ENCODE measurements around the gene LAMTOR1. TPM values are rescaled to one million over a fixed set of nuclear protein-coding genes. Genes with fewer than 3 reads are reported as not detected.

Gene LAMTOR1
- total RNA-seq, 1 experiment from 2014 or later = 110 TPM

DNA sequence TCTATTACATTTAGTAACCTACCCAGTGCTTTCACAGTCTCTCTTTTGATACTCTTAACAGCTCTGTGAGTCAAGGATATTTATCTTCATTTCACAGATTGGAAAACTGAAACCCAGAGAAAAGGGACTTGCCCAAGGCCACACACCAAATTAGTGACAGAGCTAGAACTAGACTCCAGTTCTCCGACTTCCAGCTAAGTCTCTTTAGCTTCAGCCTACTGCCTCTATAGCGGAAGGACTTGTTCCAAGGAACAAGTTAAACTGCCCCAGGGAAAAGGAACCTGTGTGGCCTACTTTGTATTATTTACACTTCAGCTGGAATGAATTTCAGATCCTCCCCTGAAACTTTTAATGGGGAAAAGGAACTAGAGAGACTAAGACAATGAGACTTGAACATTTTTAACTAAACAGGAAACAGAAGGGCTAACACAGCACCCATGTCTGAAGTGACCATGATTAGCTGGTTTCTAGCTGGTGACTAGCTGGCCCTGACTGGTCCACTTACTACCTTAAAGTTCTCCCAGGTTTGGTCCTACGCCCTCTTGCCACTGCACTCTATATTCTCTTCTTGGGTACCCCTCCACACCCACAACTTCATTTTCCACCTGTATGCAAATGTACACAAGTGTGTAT is 21.2 kb downstream of the LAMTOR1 start:
- DNase-seq (ENCODE audit: low spot score) = no peak

DNA sequence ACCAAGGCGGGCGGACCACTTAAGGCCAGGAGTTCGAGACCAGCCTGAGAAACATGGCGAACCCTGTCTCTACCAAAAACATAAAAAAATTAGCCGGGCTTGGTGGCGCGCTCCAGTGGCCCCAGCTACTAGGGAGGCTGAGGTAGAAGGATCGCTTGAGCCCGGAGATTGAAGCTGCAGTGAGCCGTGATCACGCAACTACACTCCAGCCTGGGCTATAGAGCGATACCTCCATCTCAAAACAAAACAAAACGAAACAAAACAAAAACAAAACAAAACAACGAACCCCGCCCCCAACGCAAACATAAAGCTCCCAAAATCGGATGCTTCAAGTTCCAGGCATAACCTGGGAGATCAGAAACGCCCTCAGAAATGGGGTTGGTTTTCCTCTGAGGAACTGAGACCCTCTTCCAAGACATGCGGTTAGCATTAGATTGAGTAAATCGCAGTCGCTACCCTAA is 21.9 kb downstream of the LAMTOR1 start:
- DNase-seq (ENCODE audit: low spot score) = no peak

DNA sequence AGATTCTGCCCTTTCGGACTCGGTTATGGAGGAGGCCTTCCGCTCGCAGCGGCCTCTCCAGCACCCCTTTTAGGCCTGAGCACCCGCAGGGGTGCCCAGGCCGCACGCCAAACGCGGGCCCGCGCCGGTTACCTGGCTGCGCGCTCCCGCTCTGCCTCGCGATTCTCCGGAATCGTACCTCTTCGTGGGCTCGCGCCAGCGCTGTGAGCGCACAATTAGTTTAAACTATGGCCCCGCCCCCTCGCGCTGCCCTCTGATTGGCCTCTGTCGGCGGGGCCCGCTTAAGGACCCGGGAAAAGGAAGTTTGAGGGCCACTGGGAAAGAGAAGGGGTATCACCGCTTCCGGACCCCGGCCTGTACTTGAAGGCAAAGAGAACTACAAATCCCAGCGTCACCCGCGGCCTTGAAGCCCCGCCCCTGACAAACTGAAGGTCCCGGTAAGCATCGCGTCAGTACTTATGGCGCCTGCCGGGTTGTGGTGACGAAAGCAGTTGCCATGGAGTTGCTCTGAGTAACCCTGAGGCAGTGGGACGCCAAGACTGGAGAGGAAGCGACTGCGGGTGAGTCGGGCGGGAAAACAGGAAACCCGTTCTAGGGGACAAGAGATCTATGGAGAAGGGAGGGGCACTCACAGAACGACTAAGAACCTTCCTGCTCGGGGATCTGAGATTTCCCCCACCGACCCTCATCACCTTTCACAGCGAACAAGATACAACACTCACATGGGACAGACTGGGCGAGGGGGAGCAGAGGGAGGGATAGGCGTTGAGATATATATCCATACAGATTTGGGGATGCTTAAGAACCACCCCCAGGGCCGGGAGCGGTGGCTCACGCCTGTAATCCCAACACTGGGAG is 22.5 kb downstream of the LAMTOR1 start, which contains the start of the genes LRRC51 and NUMA1:
TSS of gene LRRC51 (plus strand) at position 525 of the 858 bp plus-strand sequence. CDS start 8,234 bp downstream, outside the sequence.
TSS of gene NUMA1 (minus strand) at position 217 of the 858 bp plus-strand sequence. CDS start 44,599 bp downstream, outside the sequence.
- DNase-seq (ENCODE audit: low spot score) = peak; percentile 100

DNA sequence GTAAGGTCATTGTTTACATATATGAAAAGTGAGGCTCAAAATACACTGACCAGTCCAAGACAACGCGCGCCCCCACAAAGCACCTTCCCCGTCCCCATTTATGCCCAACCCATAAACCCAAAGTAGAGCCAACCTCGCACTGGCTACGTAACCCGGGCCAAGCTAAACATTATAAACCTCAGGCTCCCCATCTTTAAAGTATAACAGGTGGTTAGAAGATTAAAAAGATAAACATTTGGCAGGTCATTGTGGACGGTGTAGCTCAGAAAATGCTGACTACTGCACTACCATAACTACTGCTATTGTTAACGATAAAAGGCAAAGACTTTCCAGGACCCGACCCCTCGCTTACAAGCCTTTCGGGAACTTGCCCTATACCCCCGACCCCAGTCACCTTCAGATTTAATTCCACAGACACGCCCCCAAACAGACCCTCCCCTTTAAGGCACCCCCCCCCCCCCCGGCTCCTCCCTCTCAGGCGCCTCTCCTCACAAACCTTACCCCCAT is 23.2 kb downstream of the LAMTOR1 start:
- DNase-seq (ENCODE audit: low spot score) = no peak

DNA sequence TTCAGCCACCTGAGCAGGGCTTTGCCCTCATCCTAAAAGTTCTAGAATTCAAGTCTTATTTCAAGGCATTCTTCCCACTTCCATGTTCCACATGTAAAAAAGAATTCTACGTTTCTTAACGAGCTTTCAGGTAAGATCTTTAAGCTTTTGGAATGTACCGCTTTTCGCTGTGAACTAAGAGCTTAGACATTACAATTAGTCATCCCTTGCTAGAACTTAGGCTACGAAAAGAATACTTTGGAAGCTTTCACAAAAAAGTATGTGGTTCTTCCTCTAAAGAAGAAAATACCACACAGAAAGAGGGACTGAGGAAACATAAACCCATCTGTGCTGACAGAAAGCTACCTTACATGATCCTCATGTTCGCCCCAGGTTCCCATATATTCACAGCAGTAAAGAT is 24.6 kb downstream of the LAMTOR1 start:
- no peak for DNase-seq (ENCODE audit: low spot score)

DNA sequence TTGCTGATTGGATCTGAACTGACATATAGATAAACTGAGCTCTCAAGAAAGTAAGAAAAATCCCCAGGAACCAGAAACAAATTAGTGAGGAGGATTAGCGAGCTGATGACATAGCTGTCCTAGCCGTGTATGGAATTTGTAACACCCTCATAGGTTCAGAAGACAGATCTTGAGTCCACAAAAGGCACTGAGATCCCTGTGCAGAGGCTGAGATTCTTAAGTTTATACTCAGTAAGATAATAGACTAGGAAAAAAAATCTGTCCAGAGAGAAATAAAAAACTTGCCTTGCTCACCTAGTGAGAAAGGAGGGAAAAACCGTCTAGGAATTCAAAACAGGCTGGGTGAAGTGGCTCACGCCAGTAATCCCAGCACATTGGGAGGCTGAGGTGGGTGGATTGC is 27.3 kb downstream of the LAMTOR1 start:
- DNase-seq (ENCODE audit: low spot score) = no peak

DNA sequence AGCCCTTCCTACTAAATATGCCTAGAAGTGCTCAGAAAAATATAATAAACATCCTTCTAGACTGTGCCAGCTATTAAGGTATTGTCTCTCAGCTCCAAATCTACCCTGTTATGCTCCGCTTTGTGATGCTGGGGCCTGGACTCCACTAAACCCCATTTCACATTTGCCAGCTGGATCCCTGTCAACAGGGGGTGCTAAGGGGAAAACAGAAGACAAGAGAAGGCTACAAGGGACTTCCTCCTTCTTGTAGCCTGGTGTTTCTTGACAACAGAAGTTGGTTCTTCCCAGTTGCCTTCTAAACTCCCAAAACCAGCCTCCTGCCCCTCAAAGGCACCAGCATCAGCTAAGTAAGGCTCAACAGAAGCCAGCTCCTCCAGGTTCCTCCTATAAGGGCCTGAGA is 28.0 kb downstream of the LAMTOR1 start:
- no peak for DNase-seq (ENCODE audit: low spot score)

DNA sequence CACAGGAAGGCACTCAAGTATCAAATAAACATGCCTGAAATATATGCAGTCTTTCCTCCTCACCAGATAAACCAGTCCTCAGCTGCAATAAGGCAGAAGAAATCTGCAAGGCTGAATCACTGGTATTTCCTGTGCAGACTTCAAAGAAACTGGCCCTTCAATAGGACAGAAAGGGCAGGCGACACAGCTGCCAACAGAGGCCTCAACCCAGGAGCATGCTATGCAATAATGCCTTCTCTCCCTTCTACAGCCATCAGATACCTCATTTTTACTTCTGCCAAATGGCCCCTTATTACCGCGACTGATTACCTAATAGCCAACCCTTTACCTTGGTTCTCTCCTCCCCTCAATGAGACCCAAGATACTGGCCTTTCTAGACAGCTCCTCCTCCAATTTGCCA is 30.7 kb downstream of the LAMTOR1 start:
- peak; percentile 55 for DNase-seq (ENCODE audit: low spot score)

DNA sequence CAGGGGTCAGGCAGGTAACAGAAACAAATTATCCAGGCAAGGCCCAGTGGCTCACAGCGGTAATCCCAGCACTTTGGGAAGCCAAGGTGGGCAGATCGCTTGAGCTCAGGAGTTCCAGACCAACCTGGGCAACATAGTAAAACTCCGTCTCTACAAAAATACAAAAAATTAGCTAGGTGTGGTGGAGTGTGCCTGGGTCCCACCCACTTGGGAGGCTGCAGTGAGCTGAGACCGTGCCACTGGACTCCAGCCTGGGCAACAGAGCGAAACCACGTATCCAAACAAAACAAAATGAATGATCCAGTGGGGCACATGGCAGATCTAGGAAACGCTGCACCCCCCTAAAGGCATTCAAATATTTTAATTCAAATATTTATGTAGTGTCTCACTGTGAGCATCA is 32.6 kb downstream of the LAMTOR1 start:
- no peak for DNase-seq (ENCODE audit: low spot score)

DNA sequence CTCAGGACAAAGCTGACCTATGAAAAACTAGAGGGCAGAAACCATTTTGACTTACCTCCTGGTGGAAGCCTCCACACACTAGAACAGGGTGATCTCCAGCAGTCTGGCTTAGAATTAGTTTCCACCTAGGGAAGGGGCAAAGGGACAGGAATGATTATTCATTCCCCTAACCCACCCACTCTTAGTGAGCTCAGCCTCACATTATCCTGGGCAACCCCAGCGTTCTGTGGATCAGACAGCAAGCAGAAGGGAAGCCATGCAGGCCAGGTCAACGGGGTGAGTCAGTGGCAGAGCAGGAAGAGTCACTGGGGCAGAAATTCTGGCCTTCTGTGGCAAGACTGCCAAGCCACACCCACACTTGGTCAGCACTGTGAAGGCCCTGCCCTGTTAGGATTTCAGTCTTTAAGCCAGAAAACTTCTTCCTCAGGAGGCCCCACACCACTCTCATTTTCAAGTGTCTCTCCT is 33.3 kb downstream of the LAMTOR1 start:
- DNase-seq (ENCODE audit: low spot score) = peak; percentile 47

DNA sequence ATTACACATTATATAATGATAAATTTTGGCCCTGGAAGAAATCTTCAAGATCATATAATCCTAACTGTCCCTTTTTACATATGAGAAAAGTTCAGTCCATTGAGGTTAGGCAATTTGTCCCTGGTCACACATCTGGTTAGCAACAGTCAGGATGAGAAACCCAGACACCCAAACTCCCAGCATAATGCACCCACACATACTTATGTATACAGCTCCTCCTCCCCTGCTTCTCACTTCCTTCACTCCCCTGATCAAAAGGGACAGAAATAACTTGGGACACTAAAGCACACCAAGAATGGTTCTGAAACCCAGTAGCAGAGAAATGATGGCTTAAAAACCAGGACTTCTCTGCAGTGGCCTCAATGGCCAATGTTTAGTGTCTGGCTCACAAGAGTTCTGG is 33.9 kb downstream of the LAMTOR1 start:
- DNase-seq (ENCODE audit: low spot score) = no peak

DNA sequence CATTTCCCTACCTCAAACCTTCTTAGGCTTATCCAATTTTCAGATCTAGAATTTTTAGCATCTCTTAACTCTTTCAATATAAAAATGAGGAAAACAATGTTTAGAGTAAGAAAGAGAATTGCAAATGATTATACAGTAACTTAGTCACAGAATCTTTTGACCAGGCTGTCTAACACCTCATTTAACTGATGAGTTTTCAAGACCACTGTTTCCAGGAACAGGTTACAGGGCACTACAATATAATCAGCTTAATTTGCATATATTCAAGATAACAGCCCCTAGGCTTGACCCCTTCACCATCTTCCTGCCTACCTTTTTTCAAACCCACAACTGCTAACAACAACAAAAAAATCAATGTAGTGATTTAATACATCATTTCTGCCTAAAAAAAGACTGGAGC is 35.4 kb downstream of the LAMTOR1 start:
- no peak for DNase-seq (ENCODE audit: low spot score)

DNA sequence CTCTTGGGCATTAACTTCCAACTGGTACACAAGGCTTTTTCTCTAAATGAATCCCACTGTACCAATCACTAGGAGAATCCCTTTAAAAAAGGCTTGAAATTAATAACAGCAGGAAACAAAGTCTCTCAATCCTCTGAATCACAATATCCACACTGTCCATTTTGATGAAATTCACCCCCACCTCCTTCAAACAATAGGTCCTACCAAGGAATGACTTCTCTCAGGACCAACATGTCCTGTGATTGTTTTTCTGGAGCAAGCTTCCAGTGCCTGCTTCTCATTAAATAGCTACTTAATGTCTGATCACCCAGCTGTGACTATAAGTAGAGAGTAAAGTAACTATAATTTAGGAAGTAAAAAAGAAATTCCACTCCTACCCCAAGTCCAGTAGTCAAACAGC is 35.8 kb downstream of the LAMTOR1 start:
- no peak for DNase-seq (ENCODE audit: low spot score)

DNA sequence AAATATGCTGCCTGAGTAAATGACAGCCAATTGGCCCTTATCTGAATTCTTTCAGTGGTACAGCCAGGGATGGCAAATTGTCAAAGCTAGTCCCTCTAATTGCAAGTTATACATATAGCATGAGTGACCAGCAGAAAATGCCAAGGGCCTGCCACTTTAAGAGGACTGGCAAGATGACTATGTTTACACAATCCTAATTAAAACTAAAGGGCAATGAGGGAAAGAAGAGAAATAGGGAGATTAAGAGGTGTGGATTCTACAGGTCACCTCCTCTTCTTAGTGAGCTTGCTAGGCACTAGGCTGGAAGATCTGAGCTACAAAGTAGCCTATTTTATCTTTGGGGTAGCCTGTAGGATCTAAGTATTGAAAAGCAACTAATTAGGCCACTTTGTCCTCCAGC is 36.2 kb downstream of the LAMTOR1 start:
- DNase-seq (ENCODE audit: low spot score) = no peak

DNA sequence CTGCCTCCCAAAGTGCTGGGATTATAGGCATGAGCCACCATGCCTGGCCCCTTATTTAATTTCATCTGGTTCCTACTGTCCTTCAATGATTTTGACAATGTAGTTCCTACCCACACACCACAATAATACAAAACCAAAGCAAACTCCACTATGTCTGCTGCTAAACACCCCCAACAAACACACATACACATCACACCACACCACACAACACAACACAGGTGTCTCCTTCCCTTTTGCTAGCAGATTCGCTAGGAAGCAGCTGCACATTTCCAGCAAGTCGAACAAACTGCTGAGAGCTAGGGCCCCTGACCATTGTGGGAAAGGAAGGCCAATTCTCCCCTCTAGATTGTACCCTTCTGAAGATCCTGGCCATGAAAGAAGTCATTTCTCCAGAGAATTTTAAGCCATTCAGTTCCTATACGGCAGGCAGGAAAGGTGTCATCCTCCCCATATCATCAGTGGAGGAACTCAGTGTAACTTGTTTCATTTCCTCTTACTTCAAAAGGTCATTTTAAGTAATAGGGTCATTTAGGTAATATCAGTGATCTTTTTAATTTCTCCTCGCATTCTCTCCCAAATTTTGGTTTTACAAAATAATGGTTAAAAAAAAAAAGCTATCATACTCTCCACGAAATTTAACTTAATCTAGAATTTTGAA is 41.2 kb downstream of the LAMTOR1 start:
- no peak for DNase-seq (ENCODE audit: low spot score)

DNA sequence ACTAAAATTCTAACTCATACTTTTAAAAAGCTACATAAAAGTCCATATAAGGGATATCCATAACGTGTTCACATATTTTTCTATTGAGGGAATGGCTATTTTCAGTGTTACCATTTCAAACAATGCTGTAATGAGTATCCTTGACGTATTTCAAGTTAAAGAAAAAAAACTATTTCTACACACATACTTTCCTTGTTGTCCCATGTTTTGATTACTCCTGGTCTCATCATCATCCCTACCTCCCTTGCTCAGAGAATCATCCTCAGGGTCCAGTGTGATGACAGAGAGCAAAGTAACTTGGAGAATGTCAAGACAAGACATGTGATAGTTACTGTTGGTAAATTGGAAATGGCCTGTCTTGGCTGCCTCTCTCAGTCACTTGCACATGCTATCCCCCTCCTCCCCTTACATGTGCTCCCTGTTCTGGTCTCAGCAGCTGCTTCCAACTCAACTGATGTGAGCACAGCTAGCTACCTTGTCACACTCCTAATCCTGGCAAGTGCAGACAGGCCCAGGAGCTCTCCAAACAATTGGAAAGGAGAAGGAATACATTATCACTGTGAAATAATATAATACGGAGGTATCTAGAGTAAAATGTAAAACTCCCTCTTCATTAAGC is 44.6 kb downstream of the LAMTOR1 start:
- DNase-seq (ENCODE audit: low spot score) = no peak

DNA sequence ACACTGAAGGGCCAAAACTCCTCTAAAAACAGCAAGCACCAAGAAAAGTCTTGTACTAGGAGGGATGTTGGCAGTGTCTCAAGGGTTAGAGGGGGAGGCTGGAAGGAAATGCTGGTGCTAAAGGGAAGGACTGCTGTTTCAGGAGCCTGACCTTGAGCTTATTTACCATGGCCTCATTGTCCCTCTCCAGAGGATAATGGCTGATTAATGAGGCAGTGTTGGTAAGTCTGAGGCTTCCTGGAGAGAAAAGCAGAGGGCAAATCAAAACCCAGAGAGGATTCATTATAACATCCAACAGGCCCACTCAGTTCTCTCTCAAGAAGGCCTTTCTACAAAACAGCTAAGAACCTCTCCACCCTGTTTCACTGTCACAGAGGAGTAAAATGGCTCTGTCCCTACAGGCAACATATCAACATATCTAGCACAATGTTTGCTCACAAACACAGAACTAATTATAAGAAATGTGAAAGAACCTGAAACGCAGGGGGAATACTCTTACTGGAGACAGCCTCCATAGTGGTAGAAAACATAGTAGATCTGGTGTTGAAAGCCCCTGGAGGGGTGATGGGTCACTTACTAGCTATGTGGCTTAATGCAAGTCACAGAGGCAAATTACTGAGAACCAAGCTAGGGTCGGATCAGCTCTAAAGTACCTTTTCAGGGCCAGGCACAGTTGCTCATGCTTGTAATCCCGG is 54.2 kb downstream of the LAMTOR1 start:
- DNase-seq (ENCODE audit: low spot score) = no peak

Measured in H4 (cell line).